Astrocyte (in vitro differentiated cells and primary cell): ENCODE data around the gene ACOX1. TPM values are rescaled to one million over a fixed set of nuclear protein-coding genes. Genes with fewer than 3 reads are reported as not detected.

Experiments used
- DNase-seq: peaks from one replicate; pipeline ENCODE4 v3.0.0-alpha.2; 2010; ENCODE audit warnings: low read depth
- FAIRE-seq: peaks from 2 replicates; lab custom pipeline; 2011; peaks lifted over from hg19 to GRCh38; lab: Jason Lieb, UNC
- H2AFZ ChIP-seq: 2 replicates; pipeline ENCODE4 v1.6.0; 2012; ENCODE audit warnings: low read depth, low read length, inconsistent platforms
- H3K27ac ChIP-seq: 2 replicates; pipeline ENCODE4 v1.5.1; 2011; ENCODE audit warnings: low read depth, low read length, inconsistent platforms
- H3K27me3 ChIP-seq: 2 replicates; pipeline ENCODE4 v1.6.0; 2011; ENCODE audit warnings: low read length, inconsistent platforms; ENCODE audit not compliant: insufficient read depth
- H3K36me3 ChIP-seq: 2 replicates; pipeline ENCODE4 v1.5.1; 2011; ENCODE audit warnings: low read length, inconsistent platforms; ENCODE audit not compliant: insufficient read depth
- H3K4me1 ChIP-seq: 2 replicates; pipeline ENCODE4 v1.5.1; 2011; ENCODE audit warnings: low read length, inconsistent platforms; ENCODE audit not compliant: insufficient read depth
- H3K4me2 ChIP-seq: 2 replicates; pipeline ENCODE4 v1.6.0; 2012; ENCODE audit warnings: low read length, inconsistent platforms
- H3K4me3 ChIP-seq: 2 replicates; pipeline ENCODE4 v1.5.1; 2011; ENCODE audit warnings: low read depth, mild to moderate bottlenecking, low read length, inconsistent platforms; ENCODE audit not compliant: insufficient read depth
- H3K79me2 ChIP-seq: 2 replicates; pipeline ENCODE4 v1.6.0; 2012; ENCODE audit warnings: mild to moderate bottlenecking, low read length, inconsistent platforms; ENCODE audit not compliant: insufficient read depth
- H3K9ac ChIP-seq: 2 replicates; pipeline ENCODE4 v1.6.0; 2012; ENCODE audit warnings: mild to moderate bottlenecking, low read length, inconsistent platforms
- H3K9me3 ChIP-seq: 2 replicates; pipeline ENCODE4 v1.5.1; 2012; ENCODE audit warnings: low read depth, mild to moderate bottlenecking, low read length, inconsistent platforms; ENCODE audit not compliant: insufficient read depth
- H4K20me1 ChIP-seq: 2 replicates; pipeline ENCODE4 v1.6.0; 2012; ENCODE audit warnings: low read length, inconsistent platforms; ENCODE audit not compliant: insufficient read depth
- H3K27ac Mint-ChIP-seq: one replicate; pipeline ENCODE4 v1.8.0; 2021; ENCODE audit warnings: mild to moderate bottlenecking, mixed read lengths; ENCODE audit not compliant: unreplicated experiment
- H3K27me3 Mint-ChIP-seq: one replicate; pipeline ENCODE4 v1.8.0; 2021; ENCODE audit warnings: low read depth, mixed read lengths; ENCODE audit not compliant: unreplicated experiment
- H3K36me3 Mint-ChIP-seq: one replicate; pipeline ENCODE4 v1.8.0; 2021; ENCODE audit warnings: low read depth, mixed read lengths; ENCODE audit not compliant: unreplicated experiment
- H3K4me1 Mint-ChIP-seq: one replicate; pipeline ENCODE4 v1.8.0; 2021; ENCODE audit warnings: low read depth, mixed read lengths; ENCODE audit not compliant: unreplicated experiment
- H3K4me3 Mint-ChIP-seq: one replicate; pipeline ENCODE4 v1.8.0; 2021; ENCODE audit warnings: mild to moderate bottlenecking, moderate library complexity, mixed read lengths; ENCODE audit not compliant: unreplicated experiment
- H3K9me3 Mint-ChIP-seq: one replicate; pipeline ENCODE4 v1.8.0; 2021; ENCODE audit warnings: mild to moderate bottlenecking, mixed read lengths; ENCODE audit not compliant: unreplicated experiment
- EZH2 ChIP-seq: IDR thresholded peaks from 2 replicates; pipeline ENCODE4 v1.6.1; 2012; ENCODE audit warnings: mild to moderate bottlenecking, low read length, inconsistent platforms; ENCODE audit not compliant: insufficient read depth
- total RNA-seq: library from RNA; stranded (reverse); gene quantifications from 2 replicates; pipeline ENCODE4 v1.2.1, GENCODE V29; 2021
- TF ChIP-seq, protein P1 (sequence below): IDR thresholded peaks from 2 replicates; pipeline ENCODE4 v1.5.1; 2011; ENCODE audit warnings: low read depth, mild to moderate bottlenecking, inconsistent platforms, low read length, moderate library complexity; ENCODE audit not compliant: insufficient read depth

The ACOX1 gene
- total RNA-seq, 1 donor from 2014 or later, result 61.3 TPM

DNA sequence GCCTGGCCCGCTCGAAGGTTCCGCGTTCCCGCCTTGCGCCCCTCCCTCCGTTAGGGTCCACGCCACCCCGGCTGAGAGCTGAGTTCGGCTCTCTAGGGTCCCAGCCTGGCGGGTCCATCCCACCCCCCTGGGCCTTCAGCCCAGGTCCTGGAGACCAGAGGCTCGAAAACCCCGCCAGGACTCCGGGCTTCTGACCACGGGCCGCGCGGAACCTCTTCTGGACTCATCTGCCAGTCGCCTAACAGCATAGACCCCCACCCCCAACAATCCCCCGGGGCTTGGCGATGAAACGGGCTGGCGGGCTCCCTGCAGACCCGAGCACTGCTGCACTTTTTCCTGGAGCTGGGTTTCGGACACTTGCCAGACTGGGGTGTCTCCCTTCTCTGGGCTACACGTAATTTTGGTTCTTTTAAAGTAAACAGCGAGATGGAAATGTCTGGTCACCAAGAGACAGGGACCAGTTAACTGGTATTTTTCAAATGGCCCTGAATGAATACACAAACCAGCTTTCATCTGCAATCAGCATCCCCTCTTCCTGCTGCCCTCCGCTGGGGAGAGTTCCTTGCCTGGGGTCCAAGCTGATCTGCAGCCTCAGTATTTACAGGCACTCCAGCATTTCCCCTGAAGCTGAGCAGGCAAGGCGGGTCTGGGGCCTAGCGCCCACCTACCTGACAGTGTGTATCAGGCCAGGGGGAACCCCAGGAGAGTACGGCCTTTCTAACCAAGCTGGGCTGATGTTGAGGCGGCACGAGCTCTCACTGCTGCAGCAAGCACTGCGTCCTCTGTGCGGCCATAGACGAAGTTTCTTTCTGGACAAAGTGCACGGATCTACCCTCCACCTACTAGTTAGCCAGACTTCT is 81.6 kb downstream of the ACOX1 start:
- Histone ChIP-seq H3K4me1 (peaks cover 12% of the 10 kb centered on the region), H3K4me2 (peak overlapping the region; percentile 84), H3K9ac (peak overlapping the region; percentile 89), H3K36me3 (peaks cover 14% of the 10 kb centered on the region), H3K4me3 (peak overlapping the region; percentile 74), H3K27me3 (no peaks in the 10 kb centered on the region), H3K27ac (peak overlapping the region; percentile 15), H3K9me3 (no peaks in the 10 kb centered on the region), H3K79me2 (peaks cover 19% of the 10 kb centered on the region), H2AFZ (peak overlapping the region; percentile 65), H4K20me1 (peaks cover 26% of the 10 kb centered on the region)
- peak overlapping the region; percentile 79 for H3K4me3 Mint-ChIP-seq
- DNase-seq, result no peak
- peaks cover 4% of the 10 kb centered on the region for H3K36me3 Mint-ChIP-seq
- FAIRE-seq, result no peak
- H3K27me3 Mint-ChIP-seq, result no peaks in the 10 kb centered on the region
- peaks cover 11% of the 10 kb centered on the region for H3K4me1 Mint-ChIP-seq
- H3K9me3 Mint-ChIP-seq, result no peaks in the 10 kb centered on the region
- peak overlapping the region; percentile 75 for H3K27ac Mint-ChIP-seq
- no peak for TF ChIP-seq EZH2
- TF ChIP-seq, protein P1, sequence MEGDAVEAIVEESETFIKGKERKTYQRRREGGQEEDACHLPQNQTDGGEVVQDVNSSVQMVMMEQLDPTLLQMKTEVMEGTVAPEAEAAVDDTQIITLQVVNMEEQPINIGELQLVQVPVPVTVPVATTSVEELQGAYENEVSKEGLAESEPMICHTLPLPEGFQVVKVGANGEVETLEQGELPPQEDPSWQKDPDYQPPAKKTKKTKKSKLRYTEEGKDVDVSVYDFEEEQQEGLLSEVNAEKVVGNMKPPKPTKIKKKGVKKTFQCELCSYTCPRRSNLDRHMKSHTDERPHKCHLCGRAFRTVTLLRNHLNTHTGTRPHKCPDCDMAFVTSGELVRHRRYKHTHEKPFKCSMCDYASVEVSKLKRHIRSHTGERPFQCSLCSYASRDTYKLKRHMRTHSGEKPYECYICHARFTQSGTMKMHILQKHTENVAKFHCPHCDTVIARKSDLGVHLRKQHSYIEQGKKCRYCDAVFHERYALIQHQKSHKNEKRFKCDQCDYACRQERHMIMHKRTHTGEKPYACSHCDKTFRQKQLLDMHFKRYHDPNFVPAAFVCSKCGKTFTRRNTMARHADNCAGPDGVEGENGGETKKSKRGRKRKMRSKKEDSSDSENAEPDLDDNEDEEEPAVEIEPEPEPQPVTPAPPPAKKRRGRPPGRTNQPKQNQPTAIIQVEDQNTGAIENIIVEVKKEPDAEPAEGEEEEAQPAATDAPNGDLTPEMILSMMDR, result no peak

DNA sequence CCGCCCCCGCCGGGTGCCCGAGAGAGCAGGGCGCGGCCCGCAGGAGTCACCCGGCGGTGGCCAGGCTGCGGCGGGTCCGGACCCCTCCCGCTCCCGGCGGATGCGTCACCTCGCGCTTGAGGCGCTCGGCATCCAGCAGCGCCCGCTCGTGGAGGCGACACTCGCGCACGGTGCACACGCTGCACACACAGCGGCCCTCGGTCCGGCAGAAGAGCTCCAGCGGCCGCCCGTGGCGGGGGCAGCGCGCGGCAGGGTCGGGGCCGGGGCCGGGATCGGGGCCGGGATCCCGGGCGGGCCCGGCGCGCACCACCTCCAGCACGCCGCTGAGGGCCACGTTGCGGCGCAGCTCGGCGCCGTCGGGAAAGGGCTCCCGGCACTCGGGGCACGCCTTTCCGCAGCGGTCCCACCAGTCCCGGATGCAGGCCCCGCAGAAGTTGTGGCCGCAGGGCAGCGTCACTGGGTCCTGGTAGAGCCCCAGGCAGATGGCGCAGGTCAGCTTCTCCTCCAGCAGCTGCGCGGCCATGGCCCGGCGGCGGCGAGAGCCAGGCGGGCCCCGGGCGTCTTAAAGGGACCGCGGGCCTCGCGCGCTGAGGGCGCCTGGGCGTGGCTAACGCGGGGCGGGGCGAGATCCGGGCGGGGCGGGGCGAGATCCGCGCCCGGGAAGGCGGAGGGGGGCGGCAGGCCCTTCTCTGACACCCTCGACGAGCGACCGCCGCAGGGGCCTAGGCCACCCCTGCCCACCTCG is 82.4 kb downstream of the ACOX1 start, which contains the start of gene TRIM65:
Gene TRIM65 (minus strand): TSS at position 537 of the 745 bp plus-strand sequence. CDS start 14 bp downstream, at position 523.
- Histone ChIP-seq H3K9me3 (no peaks in the 10 kb centered on the region), H3K9ac (peak within 1 kb of the TSS; percentile 89), H3K4me1 (peaks cover 12% of the 10 kb centered on the region), H3K4me2 (peak within 1 kb of the TSS; percentile 84), H3K27ac (peak within 1 kb of the TSS; percentile 81), H2AFZ (peak within 1 kb of the TSS; percentile 92), H3K27me3 (no peaks in the 10 kb centered on the region), H3K36me3 (peaks cover 11% of the 10 kb centered on the region), H3K79me2 (peaks cover 19% of the 10 kb centered on the region), H4K20me1 (peaks cover 26% of the 10 kb centered on the region), H3K4me3 (peak within 1 kb of the TSS; percentile 74)
- TF ChIP-seq EZH2, result no peak
- TF ChIP-seq, protein P1, result no peak
- peak; percentile 51 for DNase-seq
- no peak for FAIRE-seq
- H3K4me3 Mint-ChIP-seq, result peak within 1 kb of the TSS; percentile 87
- no peaks in the 10 kb centered on the region for H3K27me3 Mint-ChIP-seq
- H3K36me3 Mint-ChIP-seq, result peaks cover 4% of the 10 kb centered on the region
- no peaks in the 10 kb centered on the region for H3K9me3 Mint-ChIP-seq
- H3K4me1 Mint-ChIP-seq, result peaks cover 11% of the 10 kb centered on the region
- peak within 1 kb of the TSS; percentile 91 for H3K27ac Mint-ChIP-seq
